ENCODE measurements around the gene HTR3E. TPM values are rescaled to one million over a fixed set of nuclear protein-coding genes. Genes with fewer than 3 reads are reported as not detected.

HTR3E gene
- polyA plus RNA-seq, 1 donor from 2014 or later, result not detected

- H3K79me2 ChIP-seq (replicated peaks; ENCODE audit: insufficient read depth, low read length), result peaks cover 24% of the 10 kb centered on the region
- H3K36me3 ChIP-seq (ENCODE audit: insufficient read depth, low read length), result no peaks in the 10 kb centered on the region
- H3K27me3 ChIP-seq (ENCODE audit: insufficient read depth, low read depth, low read length), result no peaks in the 10 kb centered on the region
- H3K9ac ChIP-seq (ENCODE audit: low read length), result no peak overlapping the region
- H3F3A ChIP-seq (ENCODE audit: insufficient read depth, low read length, poor library complexity, severe bottlenecking), result no peaks in the 10 kb centered on the region
- no peak overlapping the region for H3K27ac ChIP-seq (ENCODE audit: low read length)
- TF ChIP-seq MXI1 (conservative IDR thresholded peaks at IDR 0.05; ENCODE audit: poor library complexity, severe bottlenecking) (no peak), SMC3 (conservative IDR thresholded peaks at IDR 0.05; ENCODE audit: poor library complexity) (no peak), EP300 (conservative IDR thresholded peaks at IDR 0.05; ENCODE audit: poor library complexity, severe bottlenecking) (no peak), REST (IDR thresholded peaks at IDR 0.05; ENCODE audit: borderline replicate concordance) (no peak), TAF1 (IDR thresholded peaks at IDR 0.05; ENCODE audit: low read depth) (no peak), CTCF (IDR thresholded peaks at IDR 0.05; ENCODE audit: poor library complexity, severe bottlenecking) (no peak), POLR2AphosphoS5 (IDR thresholded peaks at IDR 0.05) (no peak), RAD21 (conservative IDR thresholded peaks at IDR 0.05) (no peak), EZH2 (IDR thresholded peaks at IDR 0.05; ENCODE audit: borderline replicate concordance, insufficient read depth, low read length, poor library complexity, severe bottlenecking) (no peak)
- H3K9me2 ChIP-seq (ENCODE audit: insufficient read depth, low read length), result no peaks in the 10 kb centered on the region
- H3K9me3 ChIP-seq (ENCODE audit: low read length), result no peaks in the 10 kb centered on the region
- no peak overlapping the region for H3K4me2 ChIP-seq (ENCODE audit: low read length)
- no peaks in the 10 kb centered on the region for H4K20me1 ChIP-seq (ENCODE audit: insufficient read depth)
- H2AFZ ChIP-seq (ENCODE audit: low read depth, low read length), result no peak overlapping the region
- no peak overlapping the region for H3K4me3 ChIP-seq (ENCODE audit: low read length)
Measured at GRCh38 chr3:184140436-184140835, 43.6 kb downstream of the HTR3E start.

- no peak overlapping the region for H3K9ac ChIP-seq (ENCODE audit: low read length)
- no peaks in the 10 kb centered on the region for H3K36me3 ChIP-seq (ENCODE audit: insufficient read depth, low read length)
- H2AFZ ChIP-seq (ENCODE audit: low read depth, low read length), result no peak overlapping the region
- no peaks in the 10 kb centered on the region for H4K20me1 ChIP-seq (ENCODE audit: insufficient read depth)
- H3K27ac ChIP-seq (ENCODE audit: low read length), result no peak overlapping the region
- H3K9me2 ChIP-seq (ENCODE audit: insufficient read depth, low read length), result no peaks in the 10 kb centered on the region
- peaks cover 10% of the 10 kb centered on the region for H3K79me2 ChIP-seq (replicated peaks; ENCODE audit: insufficient read depth, low read length)
- H3K9me3 ChIP-seq (ENCODE audit: low read length), result no peaks in the 10 kb centered on the region
- H3K4me3 ChIP-seq (ENCODE audit: low read length), result no peak overlapping the region
- TF ChIP-seq POLR2AphosphoS5 (IDR thresholded peaks at IDR 0.05) (no peak), EP300 (conservative IDR thresholded peaks at IDR 0.05; ENCODE audit: poor library complexity, severe bottlenecking) (no peak), TAF1 (IDR thresholded peaks at IDR 0.05; ENCODE audit: low read depth) (no peak), EZH2 (IDR thresholded peaks at IDR 0.05; ENCODE audit: borderline replicate concordance, insufficient read depth, low read length, poor library complexity, severe bottlenecking) (no peak)
- H3K27me3 ChIP-seq (ENCODE audit: insufficient read depth, low read depth, low read length), result no peaks in the 10 kb centered on the region
- no peak overlapping the region for H3K4me2 ChIP-seq (ENCODE audit: low read length)
- no peaks in the 10 kb centered on the region for H3F3A ChIP-seq (ENCODE audit: insufficient read depth, low read length, poor library complexity, severe bottlenecking)
Measured at GRCh38 chr3:184142199-184142598, 45.3 kb downstream of the HTR3E start.

Measured in neural cell (in vitro differentiated cells).